Adrenal gland (tissue), 5 donors: ENCODE measurements around the gene ZSCAN31.

Source experiments
- POLR2A ChIP-seq, 2 donors: fragments of 450-650 bp; IDR thresholded peaks; one replicate each; pipeline ENCODE4 v1.6.1; 2017; ENCODE audit warnings: antibody characterized with exemption in 2 of 2, mild to moderate bottlenecking in 2 of 2, moderate library complexity in 1 of 2
- TF ChIP-seq, protein P1 (sequence below), 6 experiments: fragments of 450-650 bp in 4 of 6; fragments of 200-600 bp in 2 of 6; sonication (generic) in 1 of 6; IDR thresholded peaks; 1 replicate in 5 of 6; 2 replicates in 1 of 6; pipeline versions ENCODE4 v1.5.1 to v1.8.0; 2016 to 2021; ENCODE audit warnings: antibody characterized with exemption in 6 of 6, mild to moderate bottlenecking in 2 of 6, moderate library complexity in 1 of 6
- donor health status: DM: no; HTN: no; CAD: no.

- TF ChIP-seq, protein P1, sequence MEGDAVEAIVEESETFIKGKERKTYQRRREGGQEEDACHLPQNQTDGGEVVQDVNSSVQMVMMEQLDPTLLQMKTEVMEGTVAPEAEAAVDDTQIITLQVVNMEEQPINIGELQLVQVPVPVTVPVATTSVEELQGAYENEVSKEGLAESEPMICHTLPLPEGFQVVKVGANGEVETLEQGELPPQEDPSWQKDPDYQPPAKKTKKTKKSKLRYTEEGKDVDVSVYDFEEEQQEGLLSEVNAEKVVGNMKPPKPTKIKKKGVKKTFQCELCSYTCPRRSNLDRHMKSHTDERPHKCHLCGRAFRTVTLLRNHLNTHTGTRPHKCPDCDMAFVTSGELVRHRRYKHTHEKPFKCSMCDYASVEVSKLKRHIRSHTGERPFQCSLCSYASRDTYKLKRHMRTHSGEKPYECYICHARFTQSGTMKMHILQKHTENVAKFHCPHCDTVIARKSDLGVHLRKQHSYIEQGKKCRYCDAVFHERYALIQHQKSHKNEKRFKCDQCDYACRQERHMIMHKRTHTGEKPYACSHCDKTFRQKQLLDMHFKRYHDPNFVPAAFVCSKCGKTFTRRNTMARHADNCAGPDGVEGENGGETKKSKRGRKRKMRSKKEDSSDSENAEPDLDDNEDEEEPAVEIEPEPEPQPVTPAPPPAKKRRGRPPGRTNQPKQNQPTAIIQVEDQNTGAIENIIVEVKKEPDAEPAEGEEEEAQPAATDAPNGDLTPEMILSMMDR (IDR thresholded peaks at IDR 0.05) = no peak
- no peak for TF ChIP-seq POLR2A (IDR thresholded peaks at IDR 0.05)
Measured at GRCh38 chr6:28380381-28380780, 44.4 kb upstream of the ZSCAN31 start.
